DMS 273 (cell line): ENCODE data around the gene LHX5.
"Not testable (repeated sequence)": the region's sequence is repeated elsewhere in the genome, so short reads cannot be mapped to it uniquely, and the experiment has no call there.

ENCODE experiments used
- DNase-seq: peaks from one replicate; lab custom pipeline; 2025; ENCODE audit not compliant: unreplicated experiment; lab: John Stamatoyannopoulos, UW

Gene LHX5

GRCh38 chr12:113471619-113472171 is at the start of gene LHX5:
Gene LHX5 (minus strand): TSS chr12:113471871. CDS start chr12:113471498, 373 bp downstream.
- DNase-seq: peak; percentile 68

- DNase-seq: no peak
These were observed 48.0 kb upstream of the LHX5 start for GRCh38 chr12:113519464-113520307.

GRCh38 chr12:113515082-113515856 is 43.6 kb upstream of the LHX5 start:
- DNase-seq: no peak

GRCh38 chr12:113514602-113515001 is 42.9 kb upstream of the LHX5 start:
- no peak for DNase-seq

- no peak for DNase-seq
These were observed 40.9 kb upstream of the LHX5 start for GRCh38 chr12:113512568-113512967.

- no peak for DNase-seq
These were observed 35.2 kb upstream of the LHX5 start for GRCh38 chr12:113506867-113507266.

GRCh38 chr12:113505941-113506340 is 34.3 kb upstream of the LHX5 start:
- no peak for DNase-seq

- no peak for DNase-seq
These were observed 33.2 kb upstream of the LHX5 start for GRCh38 chr12:113504917-113505316.

- DNase-seq: no peak
These were observed 29.2 kb upstream of the LHX5 start for GRCh38 chr12:113500782-113501311.

GRCh38 chr12:113500306-113500675 is 28.6 kb upstream of the LHX5 start:
- DNase-seq: no peak

- no peak for DNase-seq
These were observed 26.8 kb upstream of the LHX5 start for GRCh38 chr12:113498490-113498889.

- no peak for DNase-seq
These were observed 26.0 kb upstream of the LHX5 start for GRCh38 chr12:113497693-113498092.

GRCh38 chr12:113495941-113496340 is 24.3 kb upstream of the LHX5 start:
- DNase-seq: not testable (repeated sequence)

GRCh38 chr12:113488322-113488721 is 16.7 kb upstream of the LHX5 start:
- no peak for DNase-seq

GRCh38 chr12:113486722-113487121 is 15.1 kb upstream of the LHX5 start:
- DNase-seq: no peak

- DNase-seq: no peak
These were observed 13.7 kb upstream of the LHX5 start for GRCh38 chr12:113485330-113485729.

- no peak for DNase-seq
These were observed 10.7 kb upstream of the LHX5 start for GRCh38 chr12:113482334-113482733.

GRCh38 chr12:113480336-113480971 is 8.8 kb upstream of the LHX5 start:
- DNase-seq: no peak

- peak; percentile 45 for DNase-seq
These were observed 8.1 kb upstream of the LHX5 start for GRCh38 chr12:113479590-113480335.

GRCh38 chr12:113479216-113479589 is 7.5 kb upstream of the LHX5 start:
- DNase-seq: no peak
